ENCODE results near the gene THEM4. TPM values are rescaled to one million over a fixed set of nuclear protein-coding genes. Genes with fewer than 3 reads are reported as not detected.

THEM4 gene
- total and polyA plus RNA-seq, 2 experiments from 2014 or later: 13.4 to 20.4 TPM

DNA sequence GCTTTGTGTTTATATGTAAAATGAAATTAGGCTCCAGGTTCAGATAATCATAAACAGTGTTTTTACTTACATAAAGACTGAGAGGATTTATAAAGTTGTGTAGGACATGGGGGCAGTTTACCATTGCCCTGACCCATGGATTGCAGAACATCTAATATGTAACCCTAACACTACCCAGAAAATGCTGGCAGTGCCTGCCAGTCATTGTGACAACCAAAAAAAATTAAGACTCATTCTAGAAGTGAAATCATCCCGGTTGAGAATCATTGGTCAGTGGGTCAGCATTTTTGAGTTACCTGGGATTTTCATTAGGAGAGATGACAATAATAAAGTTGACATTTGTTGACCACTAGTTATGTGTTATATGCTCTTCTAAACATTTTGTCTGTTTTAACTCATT, 31.2 kb upstream of the THEM4 start:
- Mint-ChIP-seq H3K27me3 (ENCODE audit: insufficient read depth, low read depth, poor library complexity) (peaks cover under 1% of the 10 kb centered on the region), H3K27ac (no peak overlapping the region), H3K36me3 (ENCODE audit: low read depth) (no peaks in the 10 kb centered on the region), H3K4me1 (peaks cover 10% of the 10 kb centered on the region; the same call in 2 of the 3 replicates), H3K4me3 (no peak overlapping the region), H3K9me3 (no peaks in the 10 kb centered on the region)
- no peak overlapping the region for H3K4me2 ChIP-seq
- peaks cover 4% of the 10 kb centered on the region; the same call in 1 of the 2 replicates for H3K4me1 ChIP-seq (ENCODE audit: insufficient read depth)
- TF ChIP-seq ZNF114 (CRISPR knock-in tag; IDR thresholded peaks at IDR 0.05) (no peak), STAT1 (IDR thresholded peaks at IDR 0.05; ENCODE audit: unreplicated experiment) (no peak), EZH2 (IDR thresholded peaks at IDR 0.05; ENCODE audit: low read depth, unreplicated experiment) (no peak), ZNF331 (CRISPR knock-in tag; IDR thresholded peaks at IDR 0.05; ENCODE audit: low read depth) (no peak), CREB1 (CRISPR knock-in tag; IDR thresholded peaks at IDR 0.05; ENCODE audit: low read depth) (no peak), POLR2AphosphoS5 (IDR thresholded peaks at IDR 0.05; ENCODE audit: low read depth) (no peak), NANOG (IDR thresholded peaks at IDR 0.05; ENCODE audit: borderline replicate concordance) (no peak), EZH2phosphoT487 (IDR thresholded peaks at IDR 0.05; ENCODE audit: unreplicated experiment) (no peak)
- TF ChIP-seq, protein P1, sequence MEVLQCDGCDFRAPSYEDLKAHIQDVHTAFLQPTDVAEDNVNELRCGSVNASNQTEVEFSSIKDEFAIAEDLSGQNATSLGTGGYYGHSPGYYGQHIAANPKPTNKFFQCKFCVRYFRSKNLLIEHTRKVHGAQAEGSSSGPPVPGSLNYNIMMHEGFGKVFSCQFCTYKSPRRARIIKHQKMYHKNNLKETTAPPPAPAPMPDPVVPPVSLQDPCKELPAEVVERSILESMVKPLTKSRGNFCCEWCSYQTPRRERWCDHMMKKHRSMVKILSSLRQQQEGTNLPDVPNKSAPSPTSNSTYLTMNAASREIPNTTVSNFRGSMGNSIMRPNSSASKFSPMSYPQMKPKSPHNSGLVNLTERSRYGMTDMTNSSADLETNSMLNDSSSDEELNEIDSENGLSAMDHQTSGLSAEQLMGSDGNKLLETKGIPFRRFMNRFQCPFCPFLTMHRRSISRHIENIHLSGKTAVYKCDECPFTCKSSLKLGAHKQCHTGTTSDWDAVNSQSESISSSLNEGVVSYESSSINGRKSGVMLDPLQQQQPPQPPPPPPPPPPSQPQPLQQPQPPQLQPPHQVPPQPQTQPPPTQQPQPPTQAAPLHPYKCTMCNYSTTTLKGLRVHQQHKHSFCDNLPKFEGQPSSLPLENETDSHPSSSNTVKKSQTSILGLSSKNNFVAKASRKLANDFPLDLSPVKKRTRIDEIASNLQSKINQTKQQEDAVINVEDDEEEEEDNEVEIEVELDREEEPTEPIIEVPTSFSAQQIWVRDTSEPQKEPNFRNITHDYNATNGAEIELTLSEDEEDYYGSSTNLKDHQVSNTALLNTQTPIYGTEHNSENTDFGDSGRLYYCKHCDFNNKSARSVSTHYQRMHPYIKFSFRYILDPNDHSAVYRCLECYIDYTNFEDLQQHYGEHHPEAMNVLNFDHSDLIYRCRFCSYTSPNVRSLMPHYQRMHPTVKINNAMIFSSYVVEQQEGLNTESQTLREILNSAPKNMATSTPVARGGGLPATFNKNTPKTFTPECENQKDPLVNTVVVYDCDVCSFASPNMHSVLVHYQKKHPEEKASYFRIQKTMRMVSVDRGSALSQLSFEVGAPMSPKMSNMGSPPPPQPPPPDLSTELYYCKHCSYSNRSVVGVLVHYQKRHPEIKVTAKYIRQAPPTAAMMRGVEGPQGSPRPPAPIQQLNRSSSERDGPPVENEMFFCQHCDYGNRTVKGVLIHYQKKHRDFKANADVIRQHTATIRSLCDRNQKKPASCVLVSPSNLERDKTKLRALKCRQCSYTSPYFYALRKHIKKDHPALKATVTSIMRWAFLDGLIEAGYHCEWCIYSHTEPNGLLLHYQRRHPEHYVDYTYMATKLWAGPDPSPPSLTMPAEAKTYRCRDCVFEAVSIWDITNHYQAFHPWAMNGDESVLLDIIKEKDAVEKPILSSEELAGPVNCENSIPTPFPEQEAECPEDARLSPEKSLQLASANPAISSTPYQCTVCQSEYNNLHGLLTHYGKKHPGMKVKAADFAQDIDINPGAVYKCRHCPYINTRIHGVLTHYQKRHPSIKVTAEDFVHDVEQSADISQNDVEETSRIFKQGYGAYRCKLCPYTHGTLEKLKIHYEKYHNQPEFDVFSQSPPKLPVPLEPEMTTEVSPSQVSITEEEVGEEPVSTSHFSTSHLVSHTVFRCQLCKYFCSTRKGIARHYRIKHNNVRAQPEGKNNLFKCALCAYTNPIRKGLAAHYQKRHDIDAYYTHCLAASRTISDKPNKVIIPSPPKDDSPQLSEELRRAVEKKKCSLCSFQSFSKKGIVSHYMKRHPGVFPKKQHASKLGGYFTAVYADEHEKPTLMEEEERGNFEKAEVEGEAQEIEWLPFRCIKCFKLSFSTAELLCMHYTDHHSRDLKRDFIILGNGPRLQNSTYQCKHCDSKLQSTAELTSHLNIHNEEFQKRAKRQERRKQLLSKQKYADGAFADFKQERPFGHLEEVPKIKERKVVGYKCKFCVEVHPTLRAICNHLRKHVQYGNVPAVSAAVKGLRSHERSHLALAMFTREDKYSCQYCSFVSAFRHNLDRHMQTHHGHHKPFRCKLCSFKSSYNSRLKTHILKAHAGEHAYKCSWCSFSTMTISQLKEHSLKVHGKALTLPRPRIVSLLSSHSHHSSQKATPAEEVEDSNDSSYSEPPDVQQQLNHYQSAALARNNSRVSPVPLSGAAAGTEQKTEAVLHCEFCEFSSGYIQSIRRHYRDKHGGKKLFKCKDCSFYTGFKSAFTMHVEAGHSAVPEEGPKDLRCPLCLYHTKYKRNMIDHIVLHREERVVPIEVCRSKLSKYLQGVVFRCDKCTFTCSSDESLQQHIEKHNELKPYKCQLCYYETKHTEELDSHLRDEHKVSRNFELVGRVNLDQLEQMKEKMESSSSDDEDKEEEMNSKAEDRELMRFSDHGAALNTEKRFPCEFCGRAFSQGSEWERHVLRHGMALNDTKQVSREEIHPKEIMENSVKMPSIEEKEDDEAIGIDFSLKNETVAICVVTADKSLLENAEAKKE (CRISPR knock-in tag; IDR thresholded peaks at IDR 0.05): no peak
- TF ChIP-seq, protein P2, sequence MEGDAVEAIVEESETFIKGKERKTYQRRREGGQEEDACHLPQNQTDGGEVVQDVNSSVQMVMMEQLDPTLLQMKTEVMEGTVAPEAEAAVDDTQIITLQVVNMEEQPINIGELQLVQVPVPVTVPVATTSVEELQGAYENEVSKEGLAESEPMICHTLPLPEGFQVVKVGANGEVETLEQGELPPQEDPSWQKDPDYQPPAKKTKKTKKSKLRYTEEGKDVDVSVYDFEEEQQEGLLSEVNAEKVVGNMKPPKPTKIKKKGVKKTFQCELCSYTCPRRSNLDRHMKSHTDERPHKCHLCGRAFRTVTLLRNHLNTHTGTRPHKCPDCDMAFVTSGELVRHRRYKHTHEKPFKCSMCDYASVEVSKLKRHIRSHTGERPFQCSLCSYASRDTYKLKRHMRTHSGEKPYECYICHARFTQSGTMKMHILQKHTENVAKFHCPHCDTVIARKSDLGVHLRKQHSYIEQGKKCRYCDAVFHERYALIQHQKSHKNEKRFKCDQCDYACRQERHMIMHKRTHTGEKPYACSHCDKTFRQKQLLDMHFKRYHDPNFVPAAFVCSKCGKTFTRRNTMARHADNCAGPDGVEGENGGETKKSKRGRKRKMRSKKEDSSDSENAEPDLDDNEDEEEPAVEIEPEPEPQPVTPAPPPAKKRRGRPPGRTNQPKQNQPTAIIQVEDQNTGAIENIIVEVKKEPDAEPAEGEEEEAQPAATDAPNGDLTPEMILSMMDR (conservative IDR thresholded peaks at IDR 0.05; ENCODE audit: low read depth in 2 of 2): no peak
- TF ChIP-seq, protein P3, sequence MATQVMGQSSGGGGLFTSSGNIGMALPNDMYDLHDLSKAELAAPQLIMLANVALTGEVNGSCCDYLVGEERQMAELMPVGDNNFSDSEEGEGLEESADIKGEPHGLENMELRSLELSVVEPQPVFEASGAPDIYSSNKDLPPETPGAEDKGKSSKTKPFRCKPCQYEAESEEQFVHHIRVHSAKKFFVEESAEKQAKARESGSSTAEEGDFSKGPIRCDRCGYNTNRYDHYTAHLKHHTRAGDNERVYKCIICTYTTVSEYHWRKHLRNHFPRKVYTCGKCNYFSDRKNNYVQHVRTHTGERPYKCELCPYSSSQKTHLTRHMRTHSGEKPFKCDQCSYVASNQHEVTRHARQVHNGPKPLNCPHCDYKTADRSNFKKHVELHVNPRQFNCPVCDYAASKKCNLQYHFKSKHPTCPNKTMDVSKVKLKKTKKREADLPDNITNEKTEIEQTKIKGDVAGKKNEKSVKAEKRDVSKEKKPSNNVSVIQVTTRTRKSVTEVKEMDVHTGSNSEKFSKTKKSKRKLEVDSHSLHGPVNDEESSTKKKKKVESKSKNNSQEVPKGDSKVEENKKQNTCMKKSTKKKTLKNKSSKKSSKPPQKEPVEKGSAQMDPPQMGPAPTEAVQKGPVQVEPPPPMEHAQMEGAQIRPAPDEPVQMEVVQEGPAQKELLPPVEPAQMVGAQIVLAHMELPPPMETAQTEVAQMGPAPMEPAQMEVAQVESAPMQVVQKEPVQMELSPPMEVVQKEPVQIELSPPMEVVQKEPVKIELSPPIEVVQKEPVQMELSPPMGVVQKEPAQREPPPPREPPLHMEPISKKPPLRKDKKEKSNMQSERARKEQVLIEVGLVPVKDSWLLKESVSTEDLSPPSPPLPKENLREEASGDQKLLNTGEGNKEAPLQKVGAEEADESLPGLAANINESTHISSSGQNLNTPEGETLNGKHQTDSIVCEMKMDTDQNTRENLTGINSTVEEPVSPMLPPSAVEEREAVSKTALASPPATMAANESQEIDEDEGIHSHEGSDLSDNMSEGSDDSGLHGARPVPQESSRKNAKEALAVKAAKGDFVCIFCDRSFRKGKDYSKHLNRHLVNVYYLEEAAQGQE (IDR thresholded peaks at IDR 0.05; ENCODE audit: unreplicated experiment): no peak
- TF ChIP-seq, protein P4, sequence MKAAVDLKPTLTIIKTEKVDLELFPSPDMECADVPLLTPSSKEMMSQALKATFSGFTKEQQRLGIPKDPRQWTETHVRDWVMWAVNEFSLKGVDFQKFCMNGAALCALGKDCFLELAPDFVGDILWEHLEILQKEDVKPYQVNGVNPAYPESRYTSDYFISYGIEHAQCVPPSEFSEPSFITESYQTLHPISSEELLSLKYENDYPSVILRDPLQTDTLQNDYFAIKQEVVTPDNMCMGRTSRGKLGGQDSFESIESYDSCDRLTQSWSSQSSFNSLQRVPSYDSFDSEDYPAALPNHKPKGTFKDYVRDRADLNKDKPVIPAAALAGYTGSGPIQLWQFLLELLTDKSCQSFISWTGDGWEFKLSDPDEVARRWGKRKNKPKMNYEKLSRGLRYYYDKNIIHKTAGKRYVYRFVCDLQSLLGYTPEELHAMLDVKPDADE (IDR thresholded peaks at IDR 0.05): no peak
- no peaks in the 10 kb centered on the region for H3F3A ChIP-seq (replicated peaks; ENCODE audit: low read depth)
- no peaks in the 10 kb centered on the region for H3K36me3 ChIP-seq (ENCODE audit: insufficient read depth)
- no peak overlapping the region for H3K27ac ChIP-seq (ENCODE audit: low read depth)
- no peak overlapping the region for H3K4me3 ChIP-seq
- no peaks in the 10 kb centered on the region for H4K20me1 ChIP-seq (replicated peaks; ENCODE audit: insufficient read depth)
- DNase-seq (ENCODE audit: low spot score): no peak
- H2AFZ ChIP-seq: no peak overlapping the region
- no peaks in the 10 kb centered on the region for H3K27me3 ChIP-seq (ENCODE audit: insufficient read depth)
- no peaks in the 10 kb centered on the region for H3K79me2 ChIP-seq (replicated peaks; ENCODE audit: insufficient read depth)
- ATAC-seq: no peak
- H3K9me2 ChIP-seq (ENCODE audit: insufficient read depth): no peaks in the 10 kb centered on the region
